Activated naive CD8-positive, alpha-beta T cell (primary cell): ENCODE results near the gene PXDN.
"Not testable (repeated sequence)": the region's sequence is repeated elsewhere in the genome, so short reads cannot be mapped to it uniquely, and the experiment has no call there.

Source experiments
- H3K27ac Mint-ChIP-seq: one replicate; pipeline ENCODE4 v1.8.0; 2021; ENCODE audit warnings: mixed read lengths
- H3K27me3 Mint-ChIP-seq: one replicate; pipeline ENCODE4 v1.8.0; 2021; ENCODE audit warnings: mixed read lengths
- H3K36me3 Mint-ChIP-seq: one replicate; pipeline ENCODE4 v1.8.0; 2021; ENCODE audit warnings: mixed read lengths
- H3K4me1 Mint-ChIP-seq: one replicate; pipeline ENCODE4 v1.8.0; 2021; ENCODE audit warnings: low read depth, mixed read lengths
- H3K4me3 Mint-ChIP-seq: one replicate; pipeline ENCODE4 v1.8.0; 2021; ENCODE audit warnings: mild to moderate bottlenecking, mixed read lengths
- H3K9me3 Mint-ChIP-seq: one replicate; pipeline ENCODE4 v1.8.0; 2021; ENCODE audit warnings: low read depth, mixed read lengths

The PXDN gene

DNA sequence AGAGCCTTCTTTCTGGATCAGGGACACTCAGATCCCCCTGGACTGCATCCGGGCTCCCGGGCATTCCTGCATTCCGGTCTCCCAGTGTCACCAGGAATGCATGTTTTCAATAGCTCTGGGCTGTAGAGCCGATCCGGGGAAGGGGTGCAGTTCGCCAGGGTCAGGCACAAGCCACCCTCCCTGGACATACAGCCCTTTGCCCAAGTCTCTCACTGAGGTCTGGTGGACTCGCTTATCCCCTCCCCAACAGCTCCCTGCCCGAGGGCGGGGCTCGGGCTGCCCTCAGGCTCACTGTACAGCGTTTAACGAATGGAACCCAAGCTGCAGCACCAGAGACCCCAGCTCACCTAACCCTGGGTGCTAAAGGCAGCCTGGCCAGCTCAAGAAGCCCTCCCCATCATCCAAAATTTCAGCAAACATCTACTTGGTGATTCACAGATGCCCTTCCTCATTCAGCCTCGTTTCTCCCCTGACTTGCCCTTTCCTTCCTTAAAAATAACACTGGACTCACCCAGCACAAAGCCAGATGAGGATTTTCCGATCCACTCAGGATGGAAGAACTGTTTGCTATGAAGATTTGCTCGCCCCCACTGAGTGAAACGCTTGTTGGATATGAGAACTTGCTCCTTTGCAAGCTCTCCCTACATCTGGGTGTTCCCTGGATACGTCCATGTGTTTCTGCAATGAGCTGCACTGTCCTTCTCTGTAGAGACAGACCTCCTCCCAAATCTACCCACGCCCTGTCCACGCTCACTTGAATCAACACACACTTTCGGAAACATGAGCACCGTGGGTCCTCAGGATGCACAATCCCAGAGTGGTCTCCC, 58.1 kb downstream of the PXDN start:
- Mint-ChIP-seq H3K4me1 (no peaks in the 10 kb centered on the region), H3K4me3 (no peak overlapping the region), H3K36me3 (no peaks in the 10 kb centered on the region), H3K27me3 (no peaks in the 10 kb centered on the region), H3K27ac (no peak overlapping the region), H3K9me3 (no peaks in the 10 kb centered on the region)

DNA sequence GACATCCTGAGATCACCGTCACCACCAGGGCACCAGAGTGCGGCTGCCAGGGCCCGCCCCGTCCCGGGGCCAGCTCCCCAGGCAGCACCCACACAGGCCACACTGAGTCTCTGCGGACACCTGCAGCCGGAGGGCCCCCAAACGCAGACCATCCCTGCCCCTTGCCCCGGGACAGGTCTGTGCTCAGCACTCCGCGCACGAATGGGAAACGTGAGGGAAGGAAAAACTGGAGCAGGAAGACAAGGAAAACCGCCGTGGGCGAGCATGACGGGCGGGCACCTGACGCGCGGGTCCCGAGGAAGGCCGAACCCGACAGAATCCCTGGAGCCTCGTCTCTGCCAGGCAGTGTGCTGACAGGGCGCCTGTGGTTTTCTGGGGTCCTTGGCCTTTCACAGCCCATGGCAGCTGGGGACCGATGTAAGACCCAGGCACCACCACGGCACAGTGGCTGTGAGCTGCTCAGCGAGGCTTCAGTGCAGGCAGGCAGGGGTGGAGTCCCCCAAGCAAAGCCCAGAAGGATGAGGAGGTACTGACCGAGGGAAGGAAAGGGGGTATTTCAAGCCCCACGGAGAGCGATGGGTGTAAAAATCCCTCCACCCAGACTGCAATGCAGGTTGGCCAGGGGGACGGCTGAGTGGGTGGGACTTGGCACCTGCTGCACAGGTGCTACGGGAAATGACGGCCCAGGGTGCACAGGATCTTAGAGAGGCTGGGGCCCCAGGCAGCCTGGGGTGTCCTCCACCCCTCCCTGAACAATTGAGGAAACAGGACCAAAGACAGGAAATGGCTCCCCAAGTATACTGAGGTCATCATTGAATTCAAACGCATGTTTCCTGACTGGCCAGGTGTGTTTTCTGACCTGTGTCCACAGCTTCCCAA, 59.0 kb downstream of the PXDN start:
- H3K4me1 Mint-ChIP-seq: no peaks in the 10 kb centered on the region
- H3K9me3 Mint-ChIP-seq: no peaks in the 10 kb centered on the region
- H3K27ac Mint-ChIP-seq: no peak overlapping the region
- H3K36me3 Mint-ChIP-seq: no peaks in the 10 kb centered on the region
- H3K27me3 Mint-ChIP-seq: no peaks in the 10 kb centered on the region
- no peak overlapping the region for H3K4me3 Mint-ChIP-seq

DNA sequence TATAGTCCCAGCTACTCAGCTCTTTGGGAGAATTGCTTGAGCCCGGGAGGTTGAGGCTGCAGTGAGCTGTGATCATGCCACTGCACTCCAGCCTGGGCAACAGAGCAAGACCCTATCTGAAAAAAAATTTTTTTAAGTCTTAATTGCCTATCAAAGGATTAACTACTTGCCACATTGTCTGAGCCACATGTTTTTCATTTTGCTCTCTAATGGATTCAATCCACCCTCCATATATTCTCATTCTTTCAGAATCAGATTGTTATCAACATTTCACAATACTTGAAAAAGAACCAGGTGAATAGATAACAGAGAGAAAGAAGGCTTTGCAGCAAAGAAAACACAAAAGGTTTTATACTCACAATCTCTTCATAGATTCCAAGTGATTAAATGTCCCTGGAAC, 61.0 kb downstream of the PXDN start:
- Mint-ChIP-seq H3K9me3 (no peaks in the 10 kb centered on the region), H3K27ac (no peak overlapping the region), H3K4me3 (no peak overlapping the region), H3K4me1 (no peaks in the 10 kb centered on the region), H3K36me3 (no peaks in the 10 kb centered on the region), H3K27me3 (no peaks in the 10 kb centered on the region)

DNA sequence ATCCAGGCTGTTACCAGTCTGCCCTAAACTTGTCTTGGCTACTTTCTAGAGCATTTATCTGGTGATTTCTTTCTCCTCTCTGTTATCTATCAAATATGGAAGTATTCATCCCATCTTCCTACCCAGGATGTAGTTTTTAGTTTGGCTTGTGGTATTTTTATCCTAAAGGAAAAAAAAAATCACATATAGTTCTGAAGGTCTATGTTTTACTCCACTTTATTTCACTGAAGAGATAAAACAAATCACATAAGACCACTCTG, 62.2 kb downstream of the PXDN start:
- no peaks in the 10 kb centered on the region for H3K36me3 Mint-ChIP-seq
- no peak overlapping the region for H3K4me3 Mint-ChIP-seq
- H3K4me1 Mint-ChIP-seq: no peaks in the 10 kb centered on the region
- H3K27ac Mint-ChIP-seq: no peak overlapping the region
- no peaks in the 10 kb centered on the region for H3K9me3 Mint-ChIP-seq
- H3K27me3 Mint-ChIP-seq: no peaks in the 10 kb centered on the region

- no peaks in the 10 kb centered on the region for H3K36me3 Mint-ChIP-seq
- no peaks in the 10 kb centered on the region for H3K9me3 Mint-ChIP-seq
- H3K27me3 Mint-ChIP-seq: no peaks in the 10 kb centered on the region
- H3K27ac Mint-ChIP-seq: no peak overlapping the region
- H3K4me1 Mint-ChIP-seq: no peaks in the 10 kb centered on the region
- H3K4me3 Mint-ChIP-seq: no peak overlapping the region
These were observed 62.8 kb downstream of the PXDN start for GRCh38 chr2:1681323-1682180.

- Mint-ChIP-seq H3K27ac (no peak overlapping the region), H3K36me3 (no peaks in the 10 kb centered on the region), H3K27me3 (no peaks in the 10 kb centered on the region), H3K4me1 (no peaks in the 10 kb centered on the region), H3K9me3 (no peaks in the 10 kb centered on the region), H3K4me3 (no peak overlapping the region)
These were observed 63.3 kb downstream of the PXDN start for GRCh38 chr2:1681017-1681318.

DNA sequence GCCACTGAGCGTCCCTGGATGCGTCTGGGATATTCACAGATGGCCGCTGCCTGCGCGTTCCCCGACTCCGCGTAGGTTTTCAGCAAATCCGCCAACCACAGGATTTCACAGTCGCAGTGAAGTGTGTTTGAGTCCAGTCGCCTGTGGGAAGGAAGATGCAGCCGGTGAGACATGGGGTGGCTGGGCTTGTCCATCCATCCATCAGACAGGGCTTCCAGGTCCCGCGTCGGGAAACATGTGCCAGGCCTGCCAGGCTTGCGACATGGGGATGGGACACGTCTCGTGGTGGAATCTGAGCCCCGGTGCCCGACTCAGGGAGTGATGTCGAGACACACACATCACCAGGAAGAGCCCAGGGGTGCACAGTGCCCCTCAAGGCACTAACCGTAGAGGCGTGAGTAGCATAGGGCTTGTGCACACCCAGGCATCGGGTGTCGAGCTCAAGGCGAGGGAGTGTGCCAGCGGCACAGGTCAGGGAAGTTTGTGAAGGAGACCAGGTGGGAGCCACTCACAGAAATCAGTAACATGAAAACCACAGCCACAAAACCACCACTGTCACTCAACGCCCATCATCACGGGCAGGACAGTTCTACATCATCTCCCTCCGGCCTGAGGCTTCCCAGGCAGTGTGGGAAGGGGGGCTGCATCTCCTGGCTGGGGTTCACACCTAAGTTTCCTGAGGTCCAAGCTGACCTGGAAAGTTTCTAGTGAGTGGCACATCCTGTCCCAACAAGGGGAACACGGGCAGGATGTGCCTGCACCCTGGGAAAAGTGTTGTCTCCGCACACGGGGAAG, 63.9 kb downstream of the PXDN start:
- H3K27me3 Mint-ChIP-seq: no peaks in the 10 kb centered on the region
- no peaks in the 10 kb centered on the region for H3K36me3 Mint-ChIP-seq
- no peaks in the 10 kb centered on the region for H3K4me1 Mint-ChIP-seq
- no peak overlapping the region for H3K27ac Mint-ChIP-seq
- H3K4me3 Mint-ChIP-seq: no peak overlapping the region
- no peaks in the 10 kb centered on the region for H3K9me3 Mint-ChIP-seq

GRCh38 chr2:1679488-1680039, 64.8 kb downstream of the PXDN start:
- H3K27me3 Mint-ChIP-seq, H3K36me3 Mint-ChIP-seq, H3K9me3 Mint-ChIP-seq, H3K27ac Mint-ChIP-seq, H3K4me3 Mint-ChIP-seq, H3K4me1 Mint-ChIP-seq: not testable (repeated sequence)

- not testable (repeated sequence) for H3K4me1 Mint-ChIP-seq, H3K4me3 Mint-ChIP-seq, H3K27me3 Mint-ChIP-seq, H3K27ac Mint-ChIP-seq, H3K36me3 Mint-ChIP-seq, H3K9me3 Mint-ChIP-seq
These were observed 65.2 kb downstream of the PXDN start for GRCh38 chr2:1679065-1679464.

DNA sequence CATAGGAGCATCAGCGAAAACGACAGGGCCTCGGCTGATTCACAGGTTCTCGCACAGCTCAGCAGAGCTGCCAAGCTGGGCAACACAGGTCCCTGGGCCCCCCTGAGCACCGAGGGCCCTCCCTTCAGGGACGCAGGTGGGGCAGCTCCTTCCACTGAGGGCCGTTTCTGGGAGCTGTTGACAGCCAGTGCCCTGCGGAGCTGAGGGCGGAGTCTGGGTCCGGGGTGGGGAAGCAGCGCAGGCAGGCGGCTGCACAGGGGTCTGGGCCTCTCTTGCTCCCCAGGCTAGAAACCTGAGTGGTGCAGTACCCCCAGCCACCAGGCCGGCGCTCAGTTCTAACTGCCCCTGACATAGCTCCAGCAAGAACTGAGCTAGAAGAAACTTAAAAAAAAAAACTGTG, 65.7 kb downstream of the PXDN start:
- Mint-ChIP-seq H3K27ac (no peak overlapping the region), H3K4me1 (no peaks in the 10 kb centered on the region), H3K4me3 (no peak overlapping the region), H3K36me3 (no peaks in the 10 kb centered on the region), H3K9me3 (no peaks in the 10 kb centered on the region), H3K27me3 (no peaks in the 10 kb centered on the region)

DNA sequence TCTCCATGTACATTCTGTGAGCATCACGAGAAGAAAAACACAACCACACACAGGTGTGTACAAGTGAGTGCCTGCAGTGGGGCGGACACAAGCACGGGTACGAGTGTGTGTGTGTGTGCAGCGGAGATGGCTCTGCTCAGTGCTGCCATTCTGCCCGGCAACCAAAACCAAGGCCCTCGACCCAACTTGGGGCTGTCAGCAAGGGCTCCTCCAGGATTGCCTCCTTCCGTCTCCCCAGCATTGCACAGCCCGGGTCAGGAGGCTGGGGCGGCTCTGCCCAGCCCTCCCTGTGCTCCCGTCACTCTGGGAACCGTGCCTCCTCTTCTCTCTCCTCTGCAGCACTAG, 66.5 kb downstream of the PXDN start:
- H3K9me3 Mint-ChIP-seq: no peaks in the 10 kb centered on the region
- no peaks in the 10 kb centered on the region for H3K27me3 Mint-ChIP-seq

GRCh38 chr2:1676913-1677820, 67.1 kb downstream of the PXDN start:
- H3K9me3 Mint-ChIP-seq: no peaks in the 10 kb centered on the region
- no peak overlapping the region for H3K4me3 Mint-ChIP-seq
- no peak overlapping the region for H3K27ac Mint-ChIP-seq
- H3K27me3 Mint-ChIP-seq: no peaks in the 10 kb centered on the region
- H3K36me3 Mint-ChIP-seq: no peaks in the 10 kb centered on the region
- H3K4me1 Mint-ChIP-seq: no peaks in the 10 kb centered on the region

More for the DNA sequence above, 66.5 kb downstream of the PXDN start:
- no peak overlapping the region for H3K27ac Mint-ChIP-seq
- no peaks in the 10 kb centered on the region for H3K4me1 Mint-ChIP-seq
- no peaks in the 10 kb centered on the region for H3K36me3 Mint-ChIP-seq
- no peak overlapping the region for H3K4me3 Mint-ChIP-seq

DNA sequence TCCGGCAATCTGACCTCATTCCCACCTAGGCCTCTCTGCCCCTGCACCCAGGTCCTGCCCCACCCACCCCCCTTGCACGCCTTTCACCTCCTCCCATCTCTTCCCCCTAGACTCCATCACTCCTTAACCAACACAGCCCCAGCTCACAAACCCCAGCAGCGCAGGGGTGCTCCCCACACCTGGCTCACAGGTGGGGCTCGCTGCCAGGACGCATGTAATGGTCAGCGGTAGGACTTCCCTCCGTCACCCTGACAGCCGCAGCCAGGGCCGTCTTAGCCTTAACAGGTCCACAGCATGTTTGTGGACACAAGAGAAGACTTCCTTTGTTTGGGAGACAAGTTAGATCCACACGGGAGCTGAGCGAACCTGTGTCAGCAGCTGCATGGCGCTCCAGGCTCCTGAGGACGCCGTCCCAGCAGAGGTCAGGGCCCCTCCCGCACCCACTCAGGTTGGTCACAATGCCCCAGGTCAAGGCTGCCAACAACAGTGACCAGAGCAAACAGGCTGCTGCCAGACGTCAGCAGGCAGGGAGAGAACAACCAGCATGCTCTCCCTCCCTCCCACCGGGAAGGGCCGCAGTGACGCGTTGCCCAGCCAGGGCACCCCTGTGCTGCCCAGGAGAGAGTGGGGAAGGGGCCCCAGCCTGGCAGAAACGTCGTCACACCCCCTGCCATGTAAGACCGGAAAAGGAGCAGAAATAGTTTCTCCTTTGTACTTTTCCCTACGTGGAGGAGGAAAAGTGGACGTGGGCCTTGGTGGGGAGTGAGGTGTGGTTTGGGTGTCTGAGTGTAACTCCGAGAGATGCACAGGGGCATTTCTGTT, 68.0 kb downstream of the PXDN start:
- Mint-ChIP-seq H3K36me3 (no peaks in the 10 kb centered on the region), H3K27ac (no peak overlapping the region), H3K9me3 (no peaks in the 10 kb centered on the region), H3K27me3 (no peaks in the 10 kb centered on the region), H3K4me1 (no peaks in the 10 kb centered on the region), H3K4me3 (no peak overlapping the region)
